Neural crest cell (in vitro differentiated cells): ENCODE measurements around the gene CERCAM. TPM values are rescaled to one million over a fixed set of nuclear protein-coding genes. Genes with fewer than 3 reads are reported as not detected.

Source experiments
- DNase-seq: peaks from one replicate; pipeline ENCODE4 v3.0.0; 2021; ENCODE audit warnings: low read depth, mixed read lengths, low spot score
- H3K27ac Mint-ChIP-seq: one replicate; pipeline ENCODE4 v1.8.0; 2021; ENCODE audit warnings: mild to moderate bottlenecking, mixed read lengths; ENCODE audit not compliant: unreplicated experiment
- H3K27me3 Mint-ChIP-seq: 2 replicates; pipeline ENCODE4 v1.8.0; 2021; ENCODE audit warnings: low read depth, mild to moderate bottlenecking, mixed read lengths
- H3K36me3 Mint-ChIP-seq: 2 replicates; pipeline ENCODE4 v1.8.0; 2021; ENCODE audit warnings: low read depth, mild to moderate bottlenecking, mixed read lengths
- H3K4me1 Mint-ChIP-seq: 2 replicates; pipeline ENCODE4 v1.8.0; 2021; ENCODE audit warnings: mixed read lengths
- H3K4me3 Mint-ChIP-seq: one replicate; pipeline ENCODE4 v1.8.0; 2021; ENCODE audit warnings: mild to moderate bottlenecking, mixed read lengths
- H3K9me3 Mint-ChIP-seq: 2 replicates; pipeline ENCODE4 v1.8.0; 2021; ENCODE audit warnings: mixed read lengths
- long read RNA-seq: library from polyadenylated mRNA; unstranded; transcript quantifications from one replicate; pipeline ENCODE4 v2.0.0, GENCODE V29; 2020
- total RNA-seq: library from RNA; stranded (reverse); gene quantifications from 2 replicates; pipeline ENCODE4 v1.2.1, GENCODE V29; 2021
- TF ChIP-seq, protein P1 (sequence below): fragments of 200-600 bp; sonication (generic); conservative IDR thresholded peaks from 2 replicates; pipeline ENCODE4 v1.5.0; 2021; ENCODE audit warnings: antibody characterized with exemption, mild to moderate bottlenecking

CERCAM gene, protein sequence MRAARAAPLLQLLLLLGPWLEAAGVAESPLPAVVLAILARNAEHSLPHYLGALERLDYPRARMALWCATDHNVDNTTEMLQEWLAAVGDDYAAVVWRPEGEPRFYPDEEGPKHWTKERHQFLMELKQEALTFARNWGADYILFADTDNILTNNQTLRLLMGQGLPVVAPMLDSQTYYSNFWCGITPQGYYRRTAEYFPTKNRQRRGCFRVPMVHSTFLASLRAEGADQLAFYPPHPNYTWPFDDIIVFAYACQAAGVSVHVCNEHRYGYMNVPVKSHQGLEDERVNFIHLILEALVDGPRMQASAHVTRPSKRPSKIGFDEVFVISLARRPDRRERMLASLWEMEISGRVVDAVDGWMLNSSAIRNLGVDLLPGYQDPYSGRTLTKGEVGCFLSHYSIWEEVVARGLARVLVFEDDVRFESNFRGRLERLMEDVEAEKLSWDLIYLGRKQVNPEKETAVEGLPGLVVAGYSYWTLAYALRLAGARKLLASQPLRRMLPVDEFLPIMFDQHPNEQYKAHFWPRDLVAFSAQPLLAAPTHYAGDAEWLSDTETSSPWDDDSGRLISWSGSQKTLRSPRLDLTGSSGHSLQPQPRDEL
- total RNA-seq = 49.7 and 56.4 TPM in 2 replicates
- long read RNA-seq, partial matches to known transcripts = 0 of 3 reads
- long read RNA-seq, other reads (novel, unspliced or antisense) = 2 of 3 reads

DNA sequence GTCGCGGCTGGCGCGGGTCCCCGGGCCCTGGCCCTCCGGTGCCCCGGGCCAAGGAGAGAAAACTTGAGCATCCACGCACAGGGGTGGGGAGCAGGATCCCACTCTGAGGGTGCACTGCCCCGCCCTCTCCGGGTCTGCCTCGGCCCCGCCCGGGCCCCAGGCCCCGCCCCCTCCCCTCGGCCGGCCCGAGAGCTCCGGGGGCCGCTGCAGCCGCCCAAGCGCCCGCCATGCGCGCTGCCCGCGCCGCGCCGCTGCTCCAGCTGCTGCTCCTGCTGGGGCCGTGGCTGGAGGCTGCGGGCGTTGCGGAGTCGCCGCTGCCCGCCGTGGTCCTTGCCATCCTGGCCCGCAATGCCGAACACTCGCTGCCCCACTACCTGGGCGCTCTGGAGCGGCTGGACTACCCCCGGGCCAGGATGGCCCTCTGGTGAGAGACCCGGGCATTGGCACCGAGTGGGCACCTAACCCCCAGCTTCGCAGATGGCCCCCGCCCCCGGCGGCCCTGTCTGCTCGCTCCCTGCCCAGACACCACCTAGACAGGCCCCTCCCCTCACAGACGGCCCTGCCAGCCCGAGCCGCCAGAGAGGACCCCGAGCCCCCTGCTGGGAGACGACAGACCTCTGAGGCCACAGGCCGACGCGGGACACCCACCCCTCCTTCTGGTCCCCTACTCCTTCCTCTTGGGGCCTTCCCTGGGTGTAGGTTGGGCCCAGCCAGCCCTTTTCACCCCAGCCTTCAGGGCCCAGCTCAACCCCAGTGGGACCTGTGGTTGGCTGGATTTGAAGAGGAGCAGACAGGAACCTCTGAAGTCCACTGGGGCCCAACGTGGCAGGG, at the start of gene CERCAM:
Gene CERCAM, plus strand, starts transcription at position 207 of the 831 bp plus-strand sequence. Its CDS starts 21 bp downstream, at position 228.
- no peak within 1 kb of the TSS for H3K27ac Mint-ChIP-seq
- peak within 1 kb of the TSS; percentile 83 for H3K4me3 Mint-ChIP-seq
- no peaks in the 10 kb centered on the region for H3K9me3 Mint-ChIP-seq
- TF ChIP-seq, protein P1, sequence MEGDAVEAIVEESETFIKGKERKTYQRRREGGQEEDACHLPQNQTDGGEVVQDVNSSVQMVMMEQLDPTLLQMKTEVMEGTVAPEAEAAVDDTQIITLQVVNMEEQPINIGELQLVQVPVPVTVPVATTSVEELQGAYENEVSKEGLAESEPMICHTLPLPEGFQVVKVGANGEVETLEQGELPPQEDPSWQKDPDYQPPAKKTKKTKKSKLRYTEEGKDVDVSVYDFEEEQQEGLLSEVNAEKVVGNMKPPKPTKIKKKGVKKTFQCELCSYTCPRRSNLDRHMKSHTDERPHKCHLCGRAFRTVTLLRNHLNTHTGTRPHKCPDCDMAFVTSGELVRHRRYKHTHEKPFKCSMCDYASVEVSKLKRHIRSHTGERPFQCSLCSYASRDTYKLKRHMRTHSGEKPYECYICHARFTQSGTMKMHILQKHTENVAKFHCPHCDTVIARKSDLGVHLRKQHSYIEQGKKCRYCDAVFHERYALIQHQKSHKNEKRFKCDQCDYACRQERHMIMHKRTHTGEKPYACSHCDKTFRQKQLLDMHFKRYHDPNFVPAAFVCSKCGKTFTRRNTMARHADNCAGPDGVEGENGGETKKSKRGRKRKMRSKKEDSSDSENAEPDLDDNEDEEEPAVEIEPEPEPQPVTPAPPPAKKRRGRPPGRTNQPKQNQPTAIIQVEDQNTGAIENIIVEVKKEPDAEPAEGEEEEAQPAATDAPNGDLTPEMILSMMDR = peak; percentile 37
- DNase-seq = peak; percentile 60
- H3K4me1 Mint-ChIP-seq = peaks cover 20% of the 10 kb centered on the region
- no peaks in the 10 kb centered on the region for H3K36me3 Mint-ChIP-seq
- H3K27me3 Mint-ChIP-seq = peaks cover 2% of the 10 kb centered on the region

DNA sequence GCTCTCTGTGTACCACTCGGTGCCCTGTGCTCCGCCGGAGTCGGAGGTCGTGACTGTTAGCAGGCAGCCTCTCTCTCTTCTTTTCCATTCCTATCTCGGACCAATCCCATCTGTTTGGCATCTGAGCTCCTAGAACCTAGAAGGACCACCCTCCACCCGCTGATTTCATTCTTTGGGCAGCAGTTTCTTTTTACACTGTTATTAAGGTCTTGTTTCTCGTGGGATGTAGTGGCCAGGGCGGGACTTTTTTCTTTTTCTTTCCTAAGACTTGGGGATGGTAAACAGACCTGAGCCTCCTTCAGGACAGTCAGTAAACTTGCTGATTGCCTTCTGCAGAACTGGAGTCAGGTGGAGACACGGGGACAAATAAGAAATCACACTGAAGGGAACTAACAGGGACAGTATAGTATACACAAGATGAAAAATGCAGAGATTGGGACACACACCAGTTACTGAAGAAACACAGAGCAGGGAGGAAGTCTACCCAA, 49.0 kb upstream of the CERCAM start:
- no peak for DNase-seq
- TF ChIP-seq, protein P1 = no peak
- peak overlapping the region; percentile 99 for H3K4me3 Mint-ChIP-seq
- H3K4me1 Mint-ChIP-seq = peaks cover 47% of the 10 kb centered on the region
- no peaks in the 10 kb centered on the region for H3K27me3 Mint-ChIP-seq
- no peaks in the 10 kb centered on the region for H3K9me3 Mint-ChIP-seq
- H3K27ac Mint-ChIP-seq = peak overlapping the region; percentile 92
- no peaks in the 10 kb centered on the region for H3K36me3 Mint-ChIP-seq

DNA sequence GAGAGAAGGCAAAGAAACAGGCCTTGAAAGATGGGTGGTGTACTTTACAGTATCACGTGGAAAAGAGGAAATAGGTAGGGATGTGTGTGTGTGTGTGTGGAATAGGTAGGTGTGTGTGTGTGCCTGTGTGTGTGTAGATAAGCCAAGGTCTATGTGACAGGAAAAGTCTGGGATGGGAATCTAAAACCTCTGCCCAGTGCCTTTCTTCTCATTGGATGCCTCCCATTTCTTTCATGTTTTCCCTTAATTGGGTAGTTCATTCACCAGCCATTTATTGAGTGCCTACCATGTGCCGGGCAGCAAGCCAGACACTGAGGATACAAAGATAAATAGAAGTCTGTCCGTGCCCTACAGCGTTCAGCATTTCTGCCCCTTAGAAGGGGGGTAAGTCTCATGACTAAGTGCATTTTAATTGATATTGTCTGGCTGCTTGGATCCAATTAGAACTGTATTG, 48.4 kb upstream of the CERCAM start:
- Mint-ChIP-seq H3K36me3 (no peaks in the 10 kb centered on the region), H3K9me3 (no peaks in the 10 kb centered on the region), H3K4me1 (peaks cover 41% of the 10 kb centered on the region), H3K27me3 (no peaks in the 10 kb centered on the region), H3K27ac (peak overlapping the region; percentile 92), H3K4me3 (peak overlapping the region; percentile 99)
- TF ChIP-seq, protein P1 = no peak
- DNase-seq = no peak

DNA sequence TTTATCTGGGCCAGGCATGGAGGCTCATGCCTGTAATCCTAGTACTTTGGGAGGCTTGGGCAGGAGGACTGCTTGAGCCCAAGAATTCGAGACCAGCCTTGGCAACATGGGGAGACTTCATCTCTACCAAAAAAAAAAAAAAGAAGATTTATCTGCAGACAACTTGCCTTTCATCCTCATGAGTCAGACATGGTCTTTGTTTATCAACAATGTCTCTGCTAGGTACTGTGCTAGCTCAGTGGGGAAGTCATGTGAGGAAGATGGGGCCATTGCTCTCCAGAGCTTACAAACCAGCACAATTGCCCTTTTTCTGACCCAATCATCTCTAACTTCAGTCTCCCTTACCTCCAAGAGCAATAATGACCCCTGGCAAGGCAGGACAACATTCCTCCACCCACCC, 47.9 kb upstream of the CERCAM start:
- TF ChIP-seq, protein P1 = no peak
- Mint-ChIP-seq H3K36me3 (no peaks in the 10 kb centered on the region), H3K9me3 (no peaks in the 10 kb centered on the region), H3K27ac (no peak overlapping the region), H3K4me1 (peaks cover 40% of the 10 kb centered on the region), H3K4me3 (peak overlapping the region; percentile 99), H3K27me3 (no peaks in the 10 kb centered on the region)
- no peak for DNase-seq

DNA sequence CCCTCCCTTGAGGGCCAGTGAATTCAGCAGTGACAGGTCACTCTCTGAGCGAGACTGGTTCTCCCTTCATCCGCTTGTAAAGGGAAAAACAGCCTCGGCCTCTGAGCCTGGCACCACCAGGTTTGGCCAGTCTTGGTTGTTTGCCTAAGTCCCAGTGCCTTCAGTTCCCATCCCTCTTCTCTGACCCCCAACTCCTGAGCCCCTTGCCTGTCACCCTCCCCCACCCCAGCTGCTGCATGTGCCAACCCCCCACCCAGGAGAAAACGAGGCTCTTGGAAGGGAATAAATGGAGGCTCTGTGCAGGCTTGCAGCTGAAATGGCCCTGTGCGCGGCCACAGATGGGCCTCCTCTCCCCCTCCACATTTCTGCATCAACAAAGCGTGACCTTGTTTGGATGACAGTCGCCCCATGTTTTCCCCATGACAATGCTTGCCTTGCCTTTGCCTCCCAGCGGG, 46.4 kb upstream of the CERCAM start:
- H3K27me3 Mint-ChIP-seq = no peaks in the 10 kb centered on the region
- peak overlapping the region; percentile 76 for H3K4me3 Mint-ChIP-seq
- peaks cover 4% of the 10 kb centered on the region for H3K36me3 Mint-ChIP-seq
- no peaks in the 10 kb centered on the region for H3K9me3 Mint-ChIP-seq
- TF ChIP-seq, protein P1 = no peak
- no peak for DNase-seq
- H3K4me1 Mint-ChIP-seq = peaks cover 39% of the 10 kb centered on the region
- peak overlapping the region; percentile 6 for H3K27ac Mint-ChIP-seq
